Germinal center (tissue), 1 donor: ENCODE measurements around the gene NSUN5.
"Not testable (repeated sequence)": the region's sequence is repeated elsewhere in the genome, so short reads cannot be mapped to it uniquely, and the experiment has no call there.

ENCODE experiments used
- DNase-seq: peaks from one replicate; pipeline ENCODE4 v3.0.0; 2012; ENCODE audit warnings: mixed read lengths, low spot score

The NSUN5 gene

GRCh38 chr7:73267813-73268212 lies 40.8 kb downstream of the NSUN5 start:
- not testable (repeated sequence) for DNase-seq

- not testable (repeated sequence) for DNase-seq
Measured at GRCh38 chr7:73266719-73267368, 41.8 kb downstream of the NSUN5 start.

- not testable (repeated sequence) for DNase-seq
Measured at GRCh38 chr7:73262416-73262815, 46.2 kb downstream of the NSUN5 start.
